Measurements from ENCODE around the gene PASK. TPM values are rescaled to one million over a fixed set of nuclear protein-coding genes. Genes with fewer than 3 reads are reported as not detected.
A peak's percentile ranks its signal among the peaks of the same experiment; 100 is the strongest.
"Not testable (repeated sequence)": the region's sequence is repeated elsewhere in the genome, so short reads cannot be mapped to it uniquely, and the experiment has no call there.

Gene PASK
- 10 to 100 TPM; 55.5 to 62.0 TPM for total RNA-seq

DNA sequence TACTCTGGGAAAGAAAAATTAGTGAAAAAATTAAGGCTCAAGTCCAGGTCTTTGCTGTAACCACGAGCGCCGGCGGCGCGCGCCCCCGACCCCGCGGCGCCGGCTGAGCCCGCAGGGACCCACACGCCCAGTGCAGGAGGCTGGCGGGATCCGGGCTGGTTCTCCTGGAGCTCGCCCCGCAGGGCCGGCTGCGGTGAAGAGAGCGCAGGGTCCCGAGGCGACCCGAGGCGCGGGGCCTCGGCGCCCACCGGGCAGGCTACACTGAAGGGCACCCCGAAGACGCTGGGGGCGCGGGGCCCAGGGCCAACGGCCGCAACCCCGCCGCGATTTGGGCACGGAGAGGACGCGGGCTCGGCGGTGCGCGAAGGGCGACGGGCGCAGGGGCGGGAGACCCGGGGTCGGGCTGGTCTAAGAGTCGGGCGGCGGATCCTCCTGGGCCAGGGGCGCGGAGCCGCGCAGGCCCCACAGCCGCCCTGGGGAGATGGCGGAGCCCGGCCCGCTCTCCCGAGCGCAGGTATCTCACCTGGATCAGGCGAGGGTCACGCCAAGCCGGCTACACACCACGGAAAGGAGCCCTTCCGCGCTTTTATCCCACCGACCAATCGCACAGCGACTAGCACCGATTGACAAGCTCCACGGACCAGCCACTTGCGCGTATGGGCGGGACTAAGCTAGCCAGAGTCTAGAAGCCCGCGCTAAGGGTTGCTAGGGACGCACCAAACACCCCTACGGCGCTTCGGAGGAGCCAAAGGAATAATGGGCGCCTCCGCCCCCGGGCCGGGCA, at the start of gene PASK:
Gene PASK, minus strand, starts transcription at position 582 of the 784 bp plus-strand sequence. CDS start 6,440 bp downstream, outside the sequence.
- Mint-ChIP-seq H3K27me3 (no peaks in the 10 kb centered on the region), H3K9me3 (no peaks in the 10 kb centered on the region), H3K4me1 (peaks cover 51% of the 10 kb centered on the region), H3K27ac (peak within 1 kb of the TSS; percentile 94), H3K4me3 (peak within 1 kb of the TSS; percentile 89), H3K36me3 (ENCODE audit: low read depth) (peaks cover 7% of the 10 kb centered on the region)
- ChIA-PET CTCF (interaction anchor here (0.7 to 3.1 kb wide), 8 partner anchors 13 to 695 kb away, joined by 3 to 10 read pairs (median 4); no protein-coding TSS in a partner anchor), POLR2A (interaction anchor here (0.5 to 0.8 kb wide), 4 partner anchors 14 to 511 kb away, joined by 3 read pairs; partner anchors contain the start of gene MTERF4)
- DNase-seq: peak; percentile 98

DNA sequence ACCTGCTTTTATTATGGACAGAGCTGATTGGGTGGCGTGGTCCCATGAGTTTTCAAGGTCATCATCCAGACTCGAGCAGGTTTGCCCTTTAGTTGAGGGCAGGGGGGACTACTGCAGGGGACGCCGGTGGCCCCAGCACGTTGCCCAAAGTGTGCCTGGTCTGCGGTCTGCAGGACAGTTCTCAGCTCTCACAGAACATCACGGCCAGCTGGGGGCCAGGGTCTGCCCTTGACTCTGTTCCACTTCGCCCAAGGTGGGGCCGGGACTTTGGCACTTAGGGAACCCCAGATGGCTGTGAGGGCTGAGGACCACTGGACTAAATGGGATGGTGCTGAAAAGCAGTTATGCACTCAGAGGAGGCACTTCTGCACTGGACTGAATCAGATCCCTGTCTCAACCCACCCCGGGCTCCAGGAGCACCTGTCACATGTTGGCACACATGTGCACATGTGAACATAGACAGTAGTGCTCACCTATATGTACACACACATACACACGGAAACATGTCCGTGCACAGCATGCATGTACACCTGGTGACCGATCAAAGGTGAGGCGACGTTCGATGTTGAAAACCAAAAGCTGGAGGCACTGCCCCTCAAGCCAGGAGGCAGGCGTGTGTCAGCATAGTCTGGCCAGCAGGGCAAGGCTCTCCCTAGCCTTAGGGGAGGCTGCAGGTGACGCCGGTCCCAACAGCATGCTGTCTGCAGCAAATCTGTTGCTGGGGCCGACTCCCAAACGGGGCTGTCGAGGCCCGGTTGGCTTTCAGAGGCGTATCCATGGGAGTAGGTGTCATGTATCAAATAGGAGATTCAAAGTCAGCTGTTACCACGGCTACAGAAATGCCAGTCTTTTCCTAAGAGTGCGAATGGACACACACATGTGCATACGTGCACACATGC, 49.4 kb upstream of the PASK start:
- Mint-ChIP-seq H3K27me3 (no peaks in the 10 kb centered on the region), H3K9me3 (no peaks in the 10 kb centered on the region), H3K4me1 (no peaks in the 10 kb centered on the region), H3K36me3 (ENCODE audit: low read depth) (no peaks in the 10 kb centered on the region), H3K27ac (no peak overlapping the region), H3K4me3 (no peak overlapping the region)
- no peak for DNase-seq
- ChIA-PET POLR2A (no interaction called here), CTCF (no interaction called here)

DNA sequence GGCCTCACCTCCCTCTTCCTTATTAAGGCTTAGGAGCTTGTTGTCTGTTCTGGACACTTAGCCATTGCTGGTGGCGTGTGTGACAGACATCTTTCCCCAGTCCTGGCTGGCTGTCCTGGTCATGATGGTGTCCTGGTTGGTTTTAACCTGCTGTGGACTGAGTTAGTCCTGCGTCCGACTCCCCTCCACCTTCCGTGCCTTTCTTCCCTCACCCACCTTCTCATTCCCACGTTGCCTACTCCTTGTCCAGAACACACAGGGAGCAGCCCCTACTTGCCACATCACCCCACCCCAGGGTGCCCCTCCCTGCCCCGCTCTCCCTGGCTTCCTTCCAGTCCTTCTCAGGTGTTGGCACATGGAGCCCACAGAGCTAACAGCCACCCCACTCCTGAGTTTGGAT, 48.7 kb upstream of the PASK start:
- H3K4me1 Mint-ChIP-seq: no peaks in the 10 kb centered on the region
- no peak overlapping the region for H3K27ac Mint-ChIP-seq
- ChIA-PET POLR2A (no interaction called here), CTCF (interaction anchor here (0.7 kb wide), 1 partner anchor 263 kb away, joined by 3 read pairs; no protein-coding TSS in a partner anchor)
- no peak for DNase-seq
- no peaks in the 10 kb centered on the region for H3K27me3 Mint-ChIP-seq
- no peak overlapping the region for H3K4me3 Mint-ChIP-seq
- H3K36me3 Mint-ChIP-seq (ENCODE audit: low read depth): no peaks in the 10 kb centered on the region
- H3K9me3 Mint-ChIP-seq: no peaks in the 10 kb centered on the region

DNA sequence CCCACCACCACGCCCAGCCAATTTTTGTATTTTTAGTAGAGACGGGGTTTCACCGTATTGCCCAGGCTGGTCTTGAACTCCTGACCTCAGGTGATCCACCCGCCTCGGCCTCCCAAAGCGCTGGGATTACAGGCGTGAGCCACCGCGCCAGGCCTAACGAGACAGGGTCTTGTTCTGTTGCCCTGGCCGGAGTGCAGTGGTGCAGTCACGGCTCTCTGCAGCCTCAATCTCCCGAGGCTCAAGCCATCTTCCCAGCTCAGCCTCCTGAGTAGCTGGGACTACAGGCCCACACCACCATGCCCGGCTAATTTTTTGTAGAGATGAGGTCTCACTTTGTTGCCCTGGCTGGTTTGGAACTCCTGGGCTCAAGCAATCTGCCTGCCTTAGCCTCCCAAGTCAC, 48.0 kb upstream of the PASK start:
- not testable (repeated sequence) for DNase-seq

DNA sequence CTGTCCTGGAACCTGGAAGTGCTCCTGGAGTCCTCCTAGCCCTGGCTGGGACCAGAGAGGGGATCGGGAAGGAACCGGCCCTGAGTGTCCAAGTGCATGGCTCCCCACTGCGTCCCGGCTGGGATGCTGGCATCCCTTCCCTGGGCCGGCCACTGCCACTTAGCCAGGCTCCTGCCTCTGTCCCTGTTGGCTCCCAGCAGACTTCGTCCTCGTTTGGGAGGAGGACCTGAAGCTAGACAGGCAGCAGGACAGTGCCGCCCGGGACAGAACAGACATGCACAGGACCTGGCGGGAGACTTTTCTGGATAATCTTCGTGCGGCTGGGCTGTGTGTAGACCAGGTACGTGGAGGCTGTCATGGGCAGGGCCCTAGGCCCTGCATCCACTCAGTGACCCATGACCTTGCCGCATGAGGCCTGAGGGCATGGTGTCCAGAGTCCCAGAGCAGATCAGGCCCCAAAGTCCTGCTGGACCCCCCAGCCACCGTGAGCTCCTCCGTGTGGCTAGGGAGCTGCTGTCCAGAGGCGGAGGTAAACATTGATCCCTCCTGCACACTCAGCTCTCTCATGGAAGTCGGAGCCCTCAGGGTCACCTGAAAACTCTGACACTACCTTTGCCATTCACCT, 46.3 kb upstream of the PASK start:
- Mint-ChIP-seq H3K27ac (no peak overlapping the region), H3K4me1 (no peaks in the 10 kb centered on the region), H3K9me3 (no peaks in the 10 kb centered on the region), H3K4me3 (no peak overlapping the region), H3K36me3 (ENCODE audit: low read depth) (no peaks in the 10 kb centered on the region), H3K27me3 (no peaks in the 10 kb centered on the region)
- POLR2A ChIA-PET: no interaction called here
- DNase-seq: no peak
- CTCF ChIA-PET: no interaction called here

More for the DNA sequence above, 48.0 kb upstream of the PASK start:
- H3K27ac Mint-ChIP-seq; H3K9me3 Mint-ChIP-seq; H3K27me3 Mint-ChIP-seq; POLR2A ChIA-PET; H3K4me3 Mint-ChIP-seq; H3K36me3 Mint-ChIP-seq (ENCODE audit: low read depth); H3K4me1 Mint-ChIP-seq: not testable (repeated sequence)
- CTCF ChIA-PET: interaction anchor here (0.7 kb wide), 1 partner anchor 262 kb away, joined by 3 read pairs; no protein-coding TSS in a partner anchor

DNA sequence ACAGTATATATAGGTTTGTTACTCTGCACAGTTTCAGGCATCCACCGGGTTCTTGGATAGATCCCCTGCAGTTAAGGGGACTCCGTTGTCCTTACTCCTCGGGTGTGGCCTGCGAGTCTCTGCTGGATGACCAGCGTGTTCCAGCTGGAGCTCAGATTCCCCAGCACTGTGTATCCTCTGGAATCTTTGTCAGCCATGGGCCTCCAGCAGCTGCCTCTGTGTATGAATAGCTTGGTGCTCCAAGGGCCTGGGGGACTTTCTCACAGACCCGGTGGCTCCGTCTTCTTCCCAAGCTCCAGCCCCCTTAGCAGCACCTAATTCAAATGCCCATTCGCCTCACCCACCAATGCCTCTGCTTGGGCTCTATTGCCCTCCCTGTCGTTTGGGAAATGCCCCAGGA, 45.5 kb upstream of the PASK start:
- DNase-seq: no peak
- Mint-ChIP-seq H3K4me3 (no peak overlapping the region), H3K27me3 (no peaks in the 10 kb centered on the region), H3K36me3 (ENCODE audit: low read depth) (no peaks in the 10 kb centered on the region), H3K4me1 (no peaks in the 10 kb centered on the region), H3K9me3 (no peaks in the 10 kb centered on the region), H3K27ac (no peak overlapping the region)
- ChIA-PET CTCF (no interaction called here), POLR2A (no interaction called here)

DNA sequence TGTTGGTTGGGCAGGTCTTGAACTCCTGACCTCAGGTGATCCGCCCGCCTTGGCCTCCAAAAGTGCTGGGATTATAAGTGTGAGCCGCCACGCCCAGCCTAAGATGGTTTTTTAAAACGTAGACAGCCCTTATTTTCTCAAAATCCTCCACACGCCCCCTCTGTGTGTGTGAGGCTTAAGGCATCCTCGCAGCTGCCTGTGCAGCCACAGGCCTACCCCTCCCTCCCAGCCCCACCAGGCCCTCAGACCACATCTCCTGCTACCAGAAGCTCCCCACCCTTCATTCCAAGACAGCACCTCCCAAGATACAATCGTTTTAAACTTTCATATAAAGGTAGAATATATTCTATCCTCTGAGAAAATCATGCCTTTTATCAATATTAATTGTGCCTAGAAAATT, 44.0 kb upstream of the PASK start:
- CTCF ChIA-PET: no interaction called here

DNA sequence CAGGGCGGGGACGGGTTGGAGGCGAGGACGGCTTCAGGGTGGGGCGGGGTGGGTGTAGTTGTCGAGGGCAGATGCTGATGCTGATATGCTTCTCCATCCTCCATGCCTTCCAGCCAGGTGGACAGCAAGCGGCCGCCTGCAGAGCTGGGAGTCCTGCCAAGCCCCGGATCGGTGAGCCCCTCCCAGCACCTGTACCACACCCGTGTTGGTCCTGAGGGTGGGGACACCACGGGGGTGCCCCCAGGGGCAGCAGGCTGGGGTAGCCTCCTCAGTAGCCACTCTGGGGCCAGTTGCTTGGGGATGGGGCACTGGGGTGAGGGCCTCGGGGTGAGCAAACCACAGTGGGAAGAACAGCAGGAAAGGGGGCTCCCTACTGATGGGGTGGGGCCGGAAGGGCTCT, 41.8 kb upstream of the PASK start:
- POLR2A ChIA-PET: no interaction called here
- DNase-seq: no peak

More for the DNA sequence above, 44.0 kb upstream of the PASK start:
- Mint-ChIP-seq H3K36me3 (ENCODE audit: low read depth) (no peaks in the 10 kb centered on the region), H3K27ac (no peak overlapping the region), H3K4me1 (no peaks in the 10 kb centered on the region), H3K4me3 (no peak overlapping the region), H3K27me3 (no peaks in the 10 kb centered on the region), H3K9me3 (no peaks in the 10 kb centered on the region)
- DNase-seq: no peak
- POLR2A ChIA-PET: no interaction called here

DNA sequence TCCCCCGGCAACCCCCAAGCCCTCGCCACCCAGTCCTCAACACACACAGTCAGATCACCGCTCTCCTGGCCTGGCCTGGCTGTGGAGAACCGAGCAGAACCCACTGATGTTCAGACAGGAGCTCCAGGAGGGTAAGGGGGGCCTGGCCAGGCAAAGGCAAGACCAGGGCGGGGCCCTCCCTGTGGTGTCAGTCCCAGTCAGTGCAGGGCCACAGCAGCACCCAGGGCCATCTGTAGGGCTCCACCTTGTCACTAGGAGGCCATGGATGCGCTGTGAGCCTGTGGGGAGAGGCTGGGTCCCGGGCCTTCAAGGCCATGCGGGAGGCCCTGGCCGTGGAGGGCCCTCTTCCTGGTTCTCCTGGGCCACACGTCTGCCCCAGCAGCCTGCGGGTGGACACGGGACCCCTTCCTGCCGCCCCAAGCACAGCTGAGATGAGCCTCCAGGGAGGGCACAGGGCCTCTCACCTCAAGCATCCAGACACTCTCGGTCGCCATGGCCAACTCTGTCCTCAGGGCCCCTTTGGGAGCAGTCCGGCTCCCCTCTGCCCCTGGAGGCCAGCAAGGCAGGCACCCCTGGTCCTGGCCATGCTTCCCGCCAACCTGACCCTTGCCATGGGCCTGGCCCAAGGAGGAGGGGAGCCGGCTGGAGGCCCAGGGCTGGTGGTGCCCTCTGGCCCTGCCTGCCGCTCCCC, 41.2 kb upstream of the PASK start:
- CTCF ChIA-PET: no interaction called here
- Mint-ChIP-seq H3K9me3 (no peaks in the 10 kb centered on the region), H3K27me3 (no peaks in the 10 kb centered on the region), H3K36me3 (ENCODE audit: low read depth) (no peaks in the 10 kb centered on the region), H3K27ac (no peak overlapping the region), H3K4me1 (no peaks in the 10 kb centered on the region), H3K4me3 (no peak overlapping the region)
- DNase-seq: no peak
- POLR2A ChIA-PET: no interaction called here

More for the DNA sequence above, 41.8 kb upstream of the PASK start:
- no peak overlapping the region for H3K27ac Mint-ChIP-seq
- no peaks in the 10 kb centered on the region for H3K9me3 Mint-ChIP-seq
- H3K36me3 Mint-ChIP-seq (ENCODE audit: low read depth): no peaks in the 10 kb centered on the region
- no peaks in the 10 kb centered on the region for H3K4me1 Mint-ChIP-seq
- no peaks in the 10 kb centered on the region for H3K27me3 Mint-ChIP-seq
- CTCF ChIA-PET: interaction anchor here (0.5 kb wide), 1 partner anchor 1343 kb away, joined by 4 read pairs; no protein-coding TSS in a partner anchor
- no peak overlapping the region for H3K4me3 Mint-ChIP-seq

DNA sequence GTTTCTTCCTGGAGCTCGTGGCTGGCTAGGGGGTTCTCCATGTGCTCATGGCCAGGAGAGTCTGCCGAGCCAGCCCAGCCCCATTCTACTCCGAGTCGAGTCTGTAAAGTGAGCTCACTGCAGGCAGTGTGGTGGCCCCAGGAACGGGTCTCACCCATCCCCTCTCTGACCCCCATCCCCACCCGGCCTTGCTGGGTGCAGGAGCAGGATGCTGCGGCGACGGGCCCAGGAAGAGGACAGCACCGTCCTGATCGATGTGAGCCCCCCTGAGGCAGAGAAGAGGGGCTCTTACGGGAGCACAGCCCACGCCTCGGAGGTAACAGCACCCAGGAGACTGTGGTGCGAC, 40.6 kb upstream of the PASK start:
- H3K4me1 Mint-ChIP-seq: no peaks in the 10 kb centered on the region
- H3K9me3 Mint-ChIP-seq: no peaks in the 10 kb centered on the region
- no peak overlapping the region for H3K27ac Mint-ChIP-seq
- DNase-seq: no peak
- CTCF ChIA-PET: interaction anchor here (0.7 to 1.4 kb wide), 2 partner anchors 10 to 44 kb away, joined by 3 to 4 read pairs; no protein-coding TSS in a partner anchor
- POLR2A ChIA-PET: interaction anchor here (0.6 kb wide), 1 partner anchor 39 kb away, joined by 3 read pairs; no protein-coding TSS in a partner anchor
- H3K27me3 Mint-ChIP-seq: no peaks in the 10 kb centered on the region
- no peak overlapping the region for H3K4me3 Mint-ChIP-seq
- H3K36me3 Mint-ChIP-seq (ENCODE audit: low read depth): no peaks in the 10 kb centered on the region

DNA sequence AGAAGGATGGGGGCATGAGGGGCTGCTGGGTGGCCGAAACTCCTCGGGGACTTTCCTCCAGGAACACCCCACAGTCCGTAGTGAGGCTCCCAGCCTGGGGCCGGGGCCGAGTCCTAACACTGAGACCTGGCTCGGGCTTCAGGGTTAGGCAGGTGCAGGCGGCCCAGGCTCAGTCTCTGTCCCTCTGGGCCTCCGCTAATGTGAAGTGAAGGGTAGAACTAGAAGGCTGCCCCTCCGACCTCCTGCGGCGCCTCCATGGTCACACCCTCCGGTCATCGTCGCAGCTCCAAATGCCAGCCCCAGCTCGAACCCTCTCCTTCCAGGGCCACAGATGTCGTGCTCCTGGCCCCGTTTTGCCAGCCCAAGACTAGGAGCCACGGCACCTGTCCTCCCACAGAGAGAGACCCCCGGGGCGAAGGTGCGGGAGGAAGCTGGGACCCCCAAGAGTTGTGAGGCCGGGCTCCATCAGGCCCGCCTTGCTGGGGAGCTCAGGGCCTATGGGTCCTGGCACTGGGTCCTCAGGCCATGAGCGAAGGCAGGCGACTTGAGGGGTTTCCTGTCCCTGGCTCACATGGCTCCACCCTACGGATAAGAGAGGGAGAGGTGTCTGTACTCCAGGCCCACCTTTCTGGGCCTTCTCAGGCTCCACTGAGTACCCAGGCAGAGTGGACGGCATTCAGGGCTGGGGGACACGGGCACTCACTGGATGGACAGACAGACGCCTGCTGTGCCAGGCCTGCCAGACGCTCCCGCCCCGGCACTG, 40.0 kb upstream of the PASK start:
- POLR2A ChIA-PET: interaction anchor here (0.6 kb wide), 1 partner anchor 40 kb away, joined by 3 read pairs; no protein-coding TSS in a partner anchor
- H3K4me3 Mint-ChIP-seq: no peak overlapping the region

More for the DNA sequence above, 40.0 kb upstream of the PASK start:
- CTCF ChIA-PET: interaction anchor here (0.7 to 1.4 kb wide), 3 partner anchors 9 to 44 kb away, joined by 3 to 4 read pairs (median 3); no protein-coding TSS in a partner anchor
- Mint-ChIP-seq H3K27me3 (no peaks in the 10 kb centered on the region), H3K9me3 (no peaks in the 10 kb centered on the region), H3K4me1 (no peaks in the 10 kb centered on the region), H3K27ac (no peak overlapping the region), H3K36me3 (ENCODE audit: low read depth) (no peaks in the 10 kb centered on the region)
- no peak for DNase-seq

All from activated CD4-positive, alpha-beta T cell treated with anti-CD3 and anti-CD28 coated beads, Interleukin-2, amount 10 ng/mL, durations not matched to agents 7 days and 5 days (primary cell).